Measurements from ENCODE around the gene RTL9.
"Not testable (repeated sequence)": the region's sequence is repeated elsewhere in the genome, so short reads cannot be mapped to it uniquely, and the experiment has no call there.

Gene RTL9

DNA sequence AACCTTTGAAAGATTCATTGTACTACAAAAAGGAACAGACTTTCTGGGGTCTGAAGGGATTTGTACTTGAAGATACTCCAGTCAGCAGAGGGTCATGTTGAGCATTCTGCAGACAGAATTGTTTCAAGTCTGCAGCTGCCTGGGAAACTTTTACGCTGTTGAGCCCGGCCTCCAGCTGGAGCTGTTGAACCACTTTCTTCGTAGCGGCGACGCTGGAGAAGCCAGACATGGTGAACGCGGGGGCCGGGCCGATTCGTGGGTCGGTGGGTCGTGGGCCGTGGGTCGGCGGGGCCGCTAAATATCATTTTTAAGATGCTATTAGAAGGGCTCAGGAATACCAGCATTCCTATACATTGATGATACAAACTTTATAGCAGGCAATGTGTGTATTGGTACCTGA lies 12.0 kb upstream of the RTL9 start:
- no peak for FAIRE-seq

DNA sequence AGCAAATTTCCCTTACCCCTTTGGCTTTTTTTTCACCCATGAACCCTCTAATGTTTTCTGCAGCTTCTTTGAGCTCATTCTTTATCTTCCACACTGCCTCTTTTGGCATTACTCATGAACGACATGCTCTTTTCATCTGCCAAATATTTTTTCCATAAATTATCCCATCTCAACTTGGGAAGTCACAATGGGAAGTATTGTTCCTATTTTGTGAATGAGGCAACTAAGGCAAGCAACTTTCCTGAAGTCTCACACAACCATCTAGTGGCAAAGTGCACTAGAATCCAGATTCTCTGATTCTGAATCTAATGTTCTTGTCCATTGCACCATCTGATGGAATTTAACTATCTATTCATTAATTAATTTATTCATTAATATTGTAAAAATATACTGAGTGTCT lies 625 bp downstream of the RTL9 start:
- FAIRE-seq = no peak

DNA sequence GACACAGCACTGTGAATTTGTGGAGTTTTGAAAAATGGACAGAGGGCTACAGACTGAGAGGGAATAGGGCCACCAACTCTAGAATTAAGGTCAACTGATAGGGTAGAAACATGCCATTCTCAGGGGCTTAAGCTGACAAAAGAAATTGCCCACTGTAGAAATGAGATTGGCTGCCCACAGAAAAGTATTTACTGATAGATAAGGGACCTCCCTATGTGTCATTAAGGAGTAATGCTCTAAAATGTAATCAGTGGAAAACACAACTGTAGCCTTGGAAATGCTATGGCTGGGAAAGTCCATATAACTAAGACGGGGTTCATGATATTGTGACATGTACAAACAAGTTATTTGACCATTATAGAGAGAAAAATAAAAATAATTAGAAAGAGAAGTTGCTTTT lies 4.6 kb downstream of the RTL9 start:
- FAIRE-seq = no peak

DNA sequence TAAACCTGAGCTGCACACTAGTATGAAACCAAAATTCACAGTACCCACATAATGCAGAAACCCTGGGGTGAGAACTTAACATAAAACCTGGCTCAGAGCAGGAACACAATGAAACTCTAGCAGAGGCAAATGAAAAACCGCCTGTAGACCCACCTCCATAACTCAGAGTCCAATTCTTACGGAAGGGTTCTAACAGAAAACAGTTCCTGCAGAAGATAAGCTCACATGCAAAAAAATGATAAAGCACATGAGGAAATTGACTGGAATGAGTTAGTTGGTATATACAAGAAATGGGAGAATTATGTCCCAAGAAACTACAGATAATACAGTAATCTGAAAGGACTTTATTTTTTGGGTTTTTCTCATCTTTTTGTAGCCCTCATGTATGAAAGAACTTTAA lies 14.7 kb downstream of the RTL9 start:
- FAIRE-seq = no peak

DNA sequence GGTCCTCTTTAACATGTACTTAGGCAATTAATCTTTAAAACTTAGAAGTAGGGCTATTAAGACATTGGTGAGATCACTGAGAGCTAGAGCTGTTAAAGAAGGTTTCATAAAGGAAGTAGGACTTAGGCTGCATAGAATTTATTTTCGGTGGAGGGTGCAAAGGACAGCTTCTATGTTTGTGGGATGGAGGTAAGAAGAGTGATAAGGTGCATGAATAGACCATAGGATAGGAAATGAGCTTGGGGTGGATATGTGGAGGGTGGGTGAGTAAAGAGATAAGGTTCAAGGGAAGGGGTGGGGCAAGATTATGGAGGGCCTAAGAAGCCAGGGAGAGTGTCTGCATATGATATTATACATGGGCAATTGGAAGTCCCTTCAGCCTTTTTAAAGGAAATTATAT lies 15.9 kb downstream of the RTL9 start:
- no peak for FAIRE-seq

DNA sequence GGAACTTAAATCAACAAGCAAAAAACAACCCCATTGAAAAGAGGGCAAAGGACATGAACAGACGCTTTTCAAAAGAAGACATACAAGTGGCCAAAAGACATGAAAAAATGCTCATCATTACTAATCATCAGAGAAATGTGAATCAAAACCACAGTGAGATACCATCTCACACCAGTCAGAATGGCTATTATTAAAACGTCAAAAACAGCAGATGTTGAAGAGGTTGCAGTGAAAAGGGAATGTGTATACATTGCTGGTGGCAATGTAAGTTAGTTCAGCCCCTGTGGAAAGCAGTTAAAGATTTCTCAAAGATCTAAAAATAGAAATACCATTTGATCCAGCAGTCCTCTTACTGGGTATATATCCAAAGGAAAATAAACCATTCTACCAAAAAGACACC lies 22.6 kb downstream of the RTL9 start:
- peak; percentile 72 for FAIRE-seq

DNA sequence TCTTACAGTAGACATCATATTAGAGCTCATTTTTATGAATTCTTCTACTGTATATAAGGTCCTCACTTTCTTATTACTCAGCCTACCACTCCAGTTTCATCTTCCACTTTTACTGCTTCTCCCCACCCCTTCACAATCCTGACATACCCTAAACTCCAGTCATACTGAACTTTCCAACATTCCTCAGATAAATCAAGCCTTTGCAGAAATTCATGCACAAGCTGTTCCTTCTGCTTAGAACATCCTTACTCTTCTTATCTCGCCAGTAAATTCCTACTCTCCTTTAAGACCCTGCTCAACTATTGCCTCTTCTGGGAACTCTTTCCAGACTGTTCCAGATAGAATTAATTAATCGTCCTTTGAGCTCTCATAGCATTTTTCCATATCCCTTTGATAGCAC lies 24.8 kb downstream of the RTL9 start:
- FAIRE-seq = no peak

DNA sequence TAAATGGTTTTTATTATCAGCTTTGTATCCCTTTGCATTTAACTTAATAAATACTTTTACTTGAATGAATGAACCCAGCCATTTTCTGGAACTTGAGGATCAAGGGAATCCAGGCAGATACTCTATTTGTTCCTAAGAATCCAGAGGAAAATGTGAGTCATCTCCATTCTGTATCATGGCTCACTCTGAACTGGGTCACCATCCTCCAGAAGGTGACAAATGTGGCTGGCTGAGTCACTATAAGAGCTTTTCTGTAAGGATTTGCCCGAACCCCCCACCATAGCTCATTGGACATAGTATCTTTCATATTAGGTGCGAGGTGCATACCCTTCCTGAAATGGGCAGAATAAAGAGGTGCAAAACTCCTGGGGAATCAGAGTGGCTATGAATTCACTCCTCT lies 25.8 kb downstream of the RTL9 start:
- FAIRE-seq = no peak

DNA sequence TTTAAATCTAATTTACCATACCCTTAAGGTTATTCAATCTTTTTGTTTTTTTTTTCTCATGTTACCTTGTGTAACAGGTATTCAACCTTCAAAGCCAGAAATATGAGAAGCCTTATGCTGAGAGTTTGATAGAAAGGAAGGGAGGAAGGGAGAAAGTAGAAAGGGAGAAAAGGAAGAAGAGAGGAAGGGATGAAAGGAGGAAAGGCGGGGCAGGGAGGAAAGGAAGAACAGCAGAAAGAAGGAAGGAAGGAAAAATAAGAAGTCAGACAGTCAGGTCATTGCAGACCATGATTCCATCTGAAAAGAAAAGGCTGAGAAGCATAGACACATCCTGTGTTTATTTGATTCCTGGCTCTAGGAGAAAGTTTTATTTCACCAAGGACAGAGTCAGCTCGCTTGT lies 30.9 kb downstream of the RTL9 start:
- FAIRE-seq = no peak

DNA sequence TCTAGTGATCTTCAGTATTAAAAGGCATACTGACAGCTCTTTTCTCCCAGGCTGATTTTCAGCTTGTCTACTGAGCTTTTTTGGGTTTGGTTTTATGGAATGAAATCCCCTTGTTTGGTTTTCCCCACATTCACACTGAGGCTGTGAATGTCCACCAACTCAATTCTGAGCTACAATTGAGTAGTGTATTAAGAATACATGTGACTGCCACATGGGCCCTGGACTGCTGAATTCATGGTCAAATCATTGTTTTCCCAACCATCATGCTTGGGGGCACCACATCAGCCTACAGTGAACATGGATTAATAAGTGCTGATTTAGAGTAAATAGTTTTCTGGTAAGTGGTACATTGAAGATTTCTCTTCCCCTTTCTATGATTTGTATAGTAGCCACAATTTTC lies 32.4 kb downstream of the RTL9 start:
- FAIRE-seq = no peak

DNA sequence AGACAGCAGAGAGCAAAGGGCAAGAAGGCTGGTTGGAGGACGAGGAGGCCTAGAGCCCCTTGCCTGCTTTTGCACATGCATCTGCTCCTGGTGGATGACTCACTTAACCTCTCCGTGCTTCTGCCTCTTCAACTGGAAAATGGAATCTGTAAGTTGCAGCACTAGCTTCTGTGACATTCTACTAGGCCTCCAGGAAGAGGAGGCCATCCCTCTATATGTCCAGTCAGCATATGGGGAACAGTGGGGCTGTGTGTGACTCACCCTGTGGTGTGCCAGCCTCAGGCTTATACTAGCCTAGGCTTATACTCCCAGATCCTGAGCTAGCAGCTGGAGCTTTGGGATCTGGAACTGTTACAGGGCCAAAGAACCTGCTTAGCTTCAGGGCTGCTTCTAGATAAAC lies 36.0 kb downstream of the RTL9 start:
- FAIRE-seq = no peak

DNA sequence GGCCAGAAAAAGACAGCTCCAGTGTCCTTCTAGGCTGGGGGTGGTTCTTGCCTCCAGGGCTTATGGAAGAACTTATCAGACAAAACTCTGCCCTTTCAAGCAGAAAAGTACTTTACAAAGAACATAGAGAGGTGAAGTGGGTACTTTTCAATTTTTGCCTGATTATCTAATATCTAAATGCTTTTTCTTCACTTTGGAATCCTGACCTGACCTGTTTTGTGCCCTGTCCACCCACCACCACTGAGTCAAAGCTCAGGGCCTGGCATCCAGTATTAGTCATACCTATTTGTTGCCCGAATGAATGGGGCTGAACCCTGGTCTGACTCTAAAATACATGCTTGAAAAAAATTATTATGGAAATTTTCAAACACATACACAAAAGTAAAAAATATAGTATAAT lies 37.2 kb downstream of the RTL9 start:
- FAIRE-seq = no peak

DNA sequence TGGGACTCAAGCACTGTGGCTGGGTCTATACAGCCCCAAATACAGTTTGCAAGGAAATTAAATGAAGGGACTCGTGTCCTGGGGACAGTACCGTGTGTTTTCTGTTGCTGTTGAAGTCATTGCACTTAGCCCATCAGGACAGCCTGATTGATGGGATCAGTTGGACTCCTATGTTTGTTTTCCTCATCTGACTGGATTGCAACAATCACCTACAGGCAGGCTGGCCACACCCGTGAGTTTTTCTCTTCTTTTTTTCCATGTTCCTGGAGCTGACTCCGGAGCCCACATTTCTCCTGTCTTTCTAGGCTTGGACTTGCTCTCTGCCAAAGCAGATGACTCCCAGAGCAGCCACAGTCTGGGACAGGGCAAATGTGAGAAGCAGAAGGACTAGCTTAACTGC lies 38.1 kb downstream of the RTL9 start:
- FAIRE-seq = no peak

DNA sequence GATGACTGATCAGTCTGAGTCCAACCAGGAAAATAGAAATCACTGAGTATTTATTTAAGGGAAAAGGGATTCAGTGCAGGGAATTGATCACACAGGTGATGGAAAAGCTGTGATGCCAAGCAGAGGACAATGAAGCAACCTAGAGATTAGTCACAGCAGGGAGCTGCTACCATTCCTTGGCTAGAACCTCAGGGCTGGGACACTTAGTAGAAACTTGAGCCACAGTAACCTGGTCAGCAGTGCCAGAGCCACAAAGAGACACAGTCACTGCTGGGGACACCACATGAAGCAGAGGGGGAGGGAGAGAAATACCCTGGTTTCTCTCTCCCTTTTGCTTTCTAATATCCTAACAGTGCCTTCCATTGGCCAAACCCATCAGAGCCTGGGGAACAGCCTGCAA lies 38.7 kb downstream of the RTL9 start:
- FAIRE-seq = no peak

DNA sequence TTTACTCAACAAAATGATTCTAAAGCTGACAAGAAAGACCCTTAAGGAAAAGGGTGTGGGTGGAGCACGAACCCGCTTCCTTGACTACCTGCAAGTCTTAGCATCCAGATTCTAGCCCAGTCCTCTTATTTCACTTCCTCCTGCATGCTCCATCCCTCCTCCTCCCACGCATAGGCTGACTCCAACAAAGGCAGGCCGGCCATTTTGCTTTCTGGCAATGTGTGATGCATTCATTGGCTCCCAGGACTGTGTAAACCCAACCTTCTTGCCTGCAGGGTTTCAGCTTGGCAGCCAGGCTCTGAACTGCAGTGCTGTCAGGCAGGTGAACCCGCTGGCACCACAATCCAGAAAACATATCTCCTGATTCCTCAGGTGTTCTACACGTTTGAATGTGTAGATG lies 39.3 kb downstream of the RTL9 start:
- FAIRE-seq = no peak

DNA sequence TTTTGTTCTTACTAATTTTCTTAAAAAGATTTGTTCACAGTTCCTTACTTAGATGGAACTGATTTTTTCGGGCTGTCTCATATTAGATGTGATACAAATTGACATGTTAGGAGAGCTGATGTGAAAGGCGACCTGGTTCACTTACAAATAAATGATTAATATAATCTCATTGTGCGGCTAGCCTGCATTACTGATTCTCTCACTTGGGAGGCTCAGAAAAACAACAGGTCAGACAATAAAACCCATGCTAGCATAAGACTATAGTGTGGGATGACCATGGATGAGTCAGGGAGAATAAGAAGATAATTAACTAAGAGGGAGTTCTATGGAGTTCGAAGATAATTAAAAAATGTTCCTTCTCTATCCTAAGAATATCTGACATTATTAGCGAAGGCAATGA lies 40.8 kb downstream of the RTL9 start:
- FAIRE-seq = no peak

DNA sequence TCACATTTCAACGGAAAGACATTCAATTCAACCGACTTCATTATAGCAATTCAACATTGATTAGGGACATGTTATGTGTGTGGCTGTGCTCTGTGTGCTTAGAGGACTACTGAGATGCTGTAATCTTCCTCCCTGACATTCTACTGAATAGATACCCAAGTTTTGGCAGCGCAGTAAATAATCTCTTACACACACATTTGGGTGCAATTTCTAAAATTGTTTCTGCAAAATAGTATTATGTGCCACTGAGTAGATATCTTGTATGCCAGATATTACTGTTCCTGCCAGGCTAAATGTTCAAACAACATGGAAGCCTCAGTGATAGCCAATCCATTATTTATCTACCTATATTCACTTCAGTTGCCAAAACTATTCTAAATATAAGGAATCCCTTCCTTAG lies 41.3 kb downstream of the RTL9 start:
- FAIRE-seq = no peak

DNA sequence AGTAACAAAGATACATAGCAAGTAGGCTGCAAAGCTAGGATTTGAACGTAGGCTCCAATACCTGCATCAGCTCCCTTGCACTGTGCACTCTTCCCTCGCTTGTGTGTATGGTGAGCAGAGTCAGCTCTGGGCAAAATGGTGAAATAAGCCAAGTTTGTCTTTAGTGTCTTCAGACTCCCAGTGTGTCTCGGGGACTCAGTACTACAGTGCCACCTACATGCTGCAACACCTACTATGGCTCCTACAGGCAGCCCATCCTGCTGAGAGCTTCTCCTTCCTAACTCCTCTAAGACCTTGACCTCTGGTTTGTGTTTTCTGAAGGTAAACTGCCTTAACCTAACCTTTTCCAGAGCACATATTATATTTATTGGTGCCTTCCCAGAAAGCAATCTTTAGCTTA lies 42.5 kb downstream of the RTL9 start:
- no peak for FAIRE-seq

DNA sequence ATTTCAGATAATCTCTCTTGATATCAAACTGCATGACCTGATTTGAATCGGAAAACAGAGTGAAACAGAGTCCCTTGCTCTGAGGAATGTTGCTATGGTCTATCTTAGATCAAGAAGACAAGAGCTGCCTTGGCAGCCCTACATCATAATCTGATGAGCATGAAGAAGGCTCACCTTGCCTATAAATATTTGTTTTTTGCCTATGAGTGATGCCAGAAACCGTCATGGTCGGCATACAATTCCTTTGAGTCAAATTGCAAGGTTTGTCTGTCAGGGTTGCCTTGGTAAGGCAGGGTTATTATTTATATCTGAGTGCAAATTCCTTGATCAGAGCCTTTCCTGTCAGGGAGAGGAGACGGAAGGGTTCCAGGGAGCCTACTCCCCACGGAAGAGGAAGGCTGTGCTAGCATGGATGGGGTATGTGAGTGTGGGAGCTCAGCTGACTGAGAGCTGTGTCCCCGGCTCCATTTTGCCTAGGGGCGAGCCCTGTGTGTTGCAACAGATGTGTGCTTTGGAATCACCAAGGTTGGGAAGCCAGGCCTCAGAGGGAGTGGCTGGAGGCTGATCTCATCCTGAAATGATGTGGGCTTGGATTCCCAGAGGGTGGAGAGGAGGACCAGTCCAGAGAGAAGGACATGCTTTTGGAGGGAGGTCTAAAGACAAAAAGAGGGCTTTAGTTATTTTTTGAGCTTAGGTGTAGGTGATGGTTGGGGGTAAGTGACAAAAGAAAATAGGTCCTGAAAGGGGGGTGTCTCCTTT lies 43.6 kb downstream of the RTL9 start:
- FAIRE-seq = no peak

DNA sequence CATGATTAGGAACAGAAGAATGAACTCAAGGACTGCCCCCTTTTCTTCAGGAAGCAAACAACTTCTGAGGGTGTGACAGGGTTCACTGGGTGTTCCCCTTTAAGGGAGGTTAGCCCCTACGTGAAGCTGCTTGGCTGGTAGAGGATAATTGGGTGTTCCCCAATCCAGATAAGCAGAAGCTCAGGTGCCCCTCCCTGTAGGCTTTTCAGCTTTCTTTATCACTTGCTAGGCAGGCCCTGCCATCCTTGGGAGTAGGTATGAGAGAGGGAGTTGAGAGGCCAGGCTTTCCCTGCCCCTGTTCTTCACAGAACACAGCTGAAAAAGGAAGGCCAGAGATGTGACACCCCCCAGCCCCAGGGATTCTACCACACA lies 44.2 kb downstream of the RTL9 start:
- no peak for FAIRE-seq

DNA sequence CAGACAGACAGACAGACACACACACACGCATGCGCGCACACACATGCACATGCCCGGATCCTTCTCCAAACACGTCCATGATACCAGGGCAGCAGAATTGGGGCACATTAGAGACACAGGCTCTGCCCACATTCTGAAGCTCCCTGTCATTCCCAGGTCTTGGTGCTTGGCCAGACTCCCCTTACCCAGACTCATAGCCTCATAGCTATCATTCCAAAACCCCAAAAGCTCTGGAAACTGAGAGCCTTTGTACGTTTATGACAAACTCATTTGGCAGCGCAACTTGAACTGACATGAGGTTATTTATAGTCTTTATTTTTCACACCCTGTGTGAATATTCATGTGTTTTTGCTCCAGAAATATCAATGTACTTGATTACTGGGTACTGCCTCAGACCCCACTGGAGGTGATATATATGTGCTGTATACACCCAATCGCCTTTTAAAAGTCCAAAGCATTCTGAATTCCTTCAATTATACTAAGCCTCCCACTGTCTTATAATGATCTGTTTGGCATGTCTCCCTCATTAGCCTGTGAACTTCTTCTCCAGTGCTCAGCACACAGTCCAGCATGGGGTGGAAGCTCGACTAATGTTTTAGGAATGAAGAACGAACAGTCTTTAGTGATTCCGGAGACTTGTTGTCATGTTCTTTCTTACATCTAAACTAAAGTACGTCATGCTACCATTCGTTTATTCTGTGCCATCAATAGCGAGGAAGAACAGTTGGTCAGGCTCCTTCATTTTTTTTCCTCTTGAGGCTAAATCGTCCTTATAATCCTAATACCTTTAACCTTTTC lies 45.0 kb downstream of the RTL9 start:
- no peak for FAIRE-seq

DNA sequence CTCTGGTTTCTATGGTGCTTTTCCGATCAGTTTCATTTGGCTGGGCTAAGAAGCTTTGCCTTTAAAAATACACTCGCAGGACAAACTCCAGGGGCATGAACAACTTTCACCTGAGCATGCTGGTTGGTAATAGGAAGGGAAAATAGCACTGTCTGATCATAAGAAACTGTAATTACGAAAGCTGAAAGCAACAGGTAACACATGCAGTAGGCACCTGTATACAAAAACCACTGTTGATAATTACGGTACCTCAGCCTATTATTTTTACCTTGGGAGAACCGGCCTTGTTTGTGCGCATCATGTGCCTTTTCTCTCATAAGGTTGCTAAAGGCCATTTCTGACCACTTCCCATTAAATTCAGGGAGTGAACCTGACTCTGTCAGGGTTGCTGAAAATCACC lies 45.7 kb downstream of the RTL9 start:
- FAIRE-seq = no peak

DNA sequence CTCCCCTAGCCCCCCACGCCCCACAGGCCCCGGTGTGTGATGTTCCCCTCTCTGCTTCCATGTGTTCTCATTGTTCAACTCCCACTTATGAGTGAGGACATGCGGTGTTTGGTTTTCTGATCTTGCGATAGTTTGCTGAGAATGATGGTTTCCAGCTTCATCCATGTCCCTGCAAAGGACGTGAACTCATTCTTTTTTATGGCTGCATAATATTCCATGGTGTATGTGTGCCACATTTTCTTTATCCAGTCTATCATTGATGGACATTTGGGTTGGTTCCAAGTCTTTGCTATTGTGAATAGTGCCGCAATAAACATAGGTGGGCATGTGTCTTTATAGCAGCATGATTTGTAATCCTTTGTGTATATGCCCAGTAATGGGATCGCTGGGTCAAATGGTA lies 47.6 kb downstream of the RTL9 start:
- FAIRE-seq = not testable (repeated sequence)

DNA sequence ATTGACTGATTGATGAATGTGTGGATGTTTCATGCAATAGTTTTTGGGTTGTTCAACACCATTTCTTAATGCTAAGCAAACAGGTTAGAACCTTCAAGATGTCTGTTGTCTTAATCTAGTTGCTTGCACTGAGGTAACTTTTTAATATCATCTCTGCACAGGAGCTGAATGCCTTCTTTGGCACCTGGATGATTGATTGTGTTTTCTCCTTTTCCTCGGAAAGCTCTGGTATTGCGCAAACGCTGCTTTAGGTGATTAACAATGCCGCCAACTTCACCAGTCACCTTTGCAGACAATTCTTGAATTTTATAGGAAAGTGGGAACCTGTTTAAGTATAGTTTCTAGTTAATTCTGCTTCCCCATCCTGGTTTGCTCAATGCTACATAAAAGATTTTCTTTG lies 48.2 kb downstream of the RTL9 start:
- FAIRE-seq = no peak

Data from colon (tissue), 2 donors.